Measurements from ENCODE around the gene BTAF1.

The BTAF1 gene

GRCh38 chr10:92054807-92055206 lies 131.2 kb downstream of the BTAF1 start:
- no peak for DNase-seq

GRCh38 chr10:92062273-92062672 lies 138.7 kb downstream of the BTAF1 start:
- DNase-seq = no peak

- DNase-seq = no peak
Measured at GRCh38 chr10:92064506-92064905, 140.9 kb downstream of the BTAF1 start.

- DNase-seq = no peak
Measured at GRCh38 chr10:92066386-92066785, 142.8 kb downstream of the BTAF1 start.

- no peak for DNase-seq
Measured at GRCh38 chr10:92068900-92069299, 145.3 kb downstream of the BTAF1 start.

- no peak for DNase-seq
Measured at GRCh38 chr10:92074126-92074887, 150.7 kb downstream of the BTAF1 start.

GRCh38 chr10:92075829-92076228 lies 152.3 kb downstream of the BTAF1 start:
- no peak for DNase-seq

- DNase-seq = no peak
Measured at GRCh38 chr10:92076722-92077121, 153.2 kb downstream of the BTAF1 start.

- DNase-seq = no peak
Measured at GRCh38 chr10:92079003-92079402, 155.4 kb downstream of the BTAF1 start.
